Measurements from ENCODE around the gene ATP6V0B.

Gene ATP6V0B

DNA sequence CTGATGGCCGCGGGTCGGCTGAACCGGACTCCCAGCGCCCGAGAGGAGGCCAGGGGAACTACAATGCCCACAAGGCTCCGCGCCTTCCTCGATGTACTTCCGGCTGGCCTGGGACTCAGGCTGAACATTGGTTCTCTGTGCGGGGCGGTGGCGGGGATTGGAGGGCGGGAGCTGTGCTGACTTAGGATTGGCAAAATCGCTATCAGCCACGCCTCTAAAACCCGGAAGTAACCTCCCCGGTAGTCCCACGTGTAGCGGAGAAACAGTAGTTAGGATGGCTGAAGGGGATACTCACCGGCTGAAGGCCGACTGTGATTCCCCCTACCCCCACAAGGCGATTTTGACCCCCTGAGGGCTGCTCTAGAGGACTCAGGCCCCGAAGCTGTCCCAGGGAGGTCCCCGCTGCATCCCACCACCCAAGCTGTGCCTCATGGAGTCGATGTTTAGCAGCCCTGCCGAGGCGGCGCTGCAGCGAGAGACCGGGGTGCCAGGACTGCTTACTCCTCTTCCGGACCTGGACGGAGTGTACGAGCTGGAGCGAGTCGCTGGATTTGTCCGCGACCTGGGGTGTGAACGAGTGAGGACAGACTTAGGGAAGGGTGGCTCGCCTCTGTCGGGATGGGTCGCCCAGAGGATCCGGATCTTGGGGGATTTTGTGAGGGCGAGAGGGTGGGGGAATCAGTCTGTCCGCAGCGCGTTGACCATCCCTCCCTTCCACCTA is 4.9 kb upstream of the ATP6V0B start, which contains the start of gene DPH2:
DPH2 (plus strand) TSS at position 265 of the 721 bp plus-strand sequence; CDS start at position 431, 166 bp downstream.
- DNase-seq: peak; percentile 97 to 98 (median 97)

- DNase-seq: no peak
These were observed 4.3 kb upstream of the ATP6V0B start for GRCh38 chr1:43970502-43970901.

- no peak for DNase-seq
These were observed 3.8 kb upstream of the ATP6V0B start for GRCh38 chr1:43970911-43971310.

DNA sequence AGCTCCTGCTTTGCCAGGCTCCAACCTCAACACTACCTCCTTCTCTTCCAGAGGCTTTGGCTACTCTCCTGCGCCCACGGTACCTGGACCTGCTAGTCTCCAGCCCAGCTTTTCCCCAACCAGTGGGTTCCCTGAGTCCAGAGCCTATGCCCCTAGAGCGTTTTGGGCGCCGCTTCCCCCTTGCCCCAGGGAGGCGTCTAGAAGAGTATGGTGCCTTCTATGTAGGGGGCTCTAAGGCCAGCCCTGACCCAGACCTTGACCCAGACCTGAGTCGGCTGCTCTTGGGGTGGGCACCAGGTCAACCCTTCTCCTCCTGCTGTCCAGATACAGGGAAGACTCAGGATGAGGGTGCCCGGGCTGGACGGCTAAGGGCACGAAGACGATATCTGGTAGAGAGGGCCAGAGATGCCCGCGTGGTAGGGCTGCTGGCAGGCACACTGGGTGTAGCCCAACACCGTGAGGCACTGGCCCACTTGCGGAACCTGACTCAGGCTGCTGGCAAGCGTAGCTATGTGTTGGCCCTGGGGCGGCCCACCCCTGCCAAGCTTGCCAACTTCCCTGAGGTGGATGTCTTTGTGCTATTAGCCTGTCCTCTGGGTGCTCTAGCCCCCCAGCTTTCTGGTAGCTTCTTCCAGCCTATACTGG is 3.3 kb upstream of the ATP6V0B start:
- no peak for DNase-seq

GRCh38 chr1:43973981-43974442 is 748 bp upstream of the ATP6V0B start:
- DNase-seq: peak in 2 of 3 donors; percentile 12 to 20

GRCh38 chr1:43975249-43975961 is 645 bp downstream of the ATP6V0B start:
- DNase-seq: peak; percentile 88 to 94 (median 91)

DNA sequence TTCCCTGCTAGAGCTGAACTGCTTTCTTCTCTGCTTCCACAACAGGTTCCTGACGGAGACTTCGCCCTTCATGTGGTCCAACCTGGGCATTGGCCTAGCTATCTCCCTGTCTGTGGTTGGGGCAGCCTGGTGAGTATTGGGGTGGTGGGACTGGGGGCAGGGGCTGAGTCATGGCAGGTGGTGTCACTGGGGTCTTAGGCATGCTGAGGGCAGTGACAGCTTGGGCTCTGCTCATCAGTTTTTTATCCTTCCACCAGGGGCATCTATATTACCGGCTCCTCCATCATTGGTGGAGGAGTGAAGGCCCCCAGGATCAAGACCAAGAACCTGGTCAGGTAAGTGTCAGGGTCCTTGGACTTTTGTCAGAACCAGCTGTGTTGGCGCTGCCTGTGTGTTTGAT is 1.3 kb downstream of the ATP6V0B start:
- no peak for DNase-seq

DNA sequence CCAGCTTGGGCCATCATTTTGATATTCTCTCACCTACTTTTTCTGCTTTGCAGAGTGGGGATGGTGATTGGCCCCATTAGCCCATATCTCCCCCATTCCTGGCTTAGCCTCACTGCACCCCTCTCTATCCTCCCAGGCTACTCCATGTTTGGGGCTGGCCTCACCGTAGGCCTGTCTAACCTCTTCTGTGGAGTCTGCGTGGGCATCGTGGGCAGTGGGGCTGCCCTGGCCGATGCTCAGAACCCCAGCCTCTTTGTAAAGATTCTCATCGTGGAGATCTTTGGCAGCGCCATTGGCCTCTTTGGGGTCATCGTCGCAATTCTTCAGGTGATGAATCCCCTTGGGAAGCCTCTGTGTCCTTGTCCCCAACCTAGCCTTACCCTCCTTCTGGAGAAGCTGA is 2.1 kb downstream of the ATP6V0B start:
- no peak for DNase-seq

GRCh38 chr1:43977376-43978263 is 2.9 kb downstream of the ATP6V0B start:
- peak in 1 of 3 donors; percentile 14 for DNase-seq

GRCh38 chr1:43978264-43978550 is 3.4 kb downstream of the ATP6V0B start:
- DNase-seq: no peak

DNA sequence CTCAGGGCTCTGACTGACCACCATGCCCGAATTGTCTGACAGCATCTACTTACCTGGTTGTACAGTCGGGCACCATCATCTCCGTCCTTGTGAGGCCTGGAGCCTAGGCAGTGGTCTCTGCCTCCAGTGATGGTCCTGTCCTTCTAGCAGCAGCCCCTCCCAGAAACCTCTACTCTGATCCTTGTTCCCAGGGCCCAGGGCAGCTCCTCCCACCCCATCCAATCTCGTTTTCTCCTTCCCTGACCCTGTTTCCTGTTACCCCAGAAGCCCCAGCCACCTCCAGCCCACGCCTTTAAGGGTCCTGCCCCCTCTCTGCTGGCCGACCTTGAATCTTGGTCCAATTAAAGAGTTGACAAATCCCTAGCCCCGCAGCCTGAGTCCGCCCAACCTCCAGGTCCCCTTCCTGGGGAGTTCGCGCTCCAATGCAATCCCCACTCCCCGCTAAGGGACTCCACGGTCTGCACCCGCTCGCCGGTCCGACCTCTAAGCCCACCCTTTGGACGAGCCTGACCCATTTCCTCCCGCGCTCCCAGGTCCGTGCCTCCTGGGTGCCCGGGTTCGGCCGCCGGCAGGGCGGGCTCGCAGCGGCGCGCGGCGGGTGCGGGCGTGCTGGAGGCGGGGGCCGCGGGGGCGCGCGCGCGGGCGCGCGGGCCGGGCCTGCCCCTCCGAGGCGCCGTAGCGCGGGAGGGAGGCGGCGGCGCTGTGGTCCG is 3.9 kb downstream of the ATP6V0B start, which contains the start of gene B4GALT2:
B4GALT2 (plus strand) TSS at position 660 of the 710 bp plus-strand sequence. CDS start 1,951 bp downstream, outside the sequence.
- peak; percentile 47 to 80 (median 59) for DNase-seq

GRCh38 chr1:43979261-43979527 is 4.4 kb downstream of the ATP6V0B start:
- DNase-seq: no peak

- DNase-seq: peak in 2 of 3 donors; percentile 40 to 58
These were observed 4.9 kb downstream of the ATP6V0B start for GRCh38 chr1:43979528-43980254.

DNA sequence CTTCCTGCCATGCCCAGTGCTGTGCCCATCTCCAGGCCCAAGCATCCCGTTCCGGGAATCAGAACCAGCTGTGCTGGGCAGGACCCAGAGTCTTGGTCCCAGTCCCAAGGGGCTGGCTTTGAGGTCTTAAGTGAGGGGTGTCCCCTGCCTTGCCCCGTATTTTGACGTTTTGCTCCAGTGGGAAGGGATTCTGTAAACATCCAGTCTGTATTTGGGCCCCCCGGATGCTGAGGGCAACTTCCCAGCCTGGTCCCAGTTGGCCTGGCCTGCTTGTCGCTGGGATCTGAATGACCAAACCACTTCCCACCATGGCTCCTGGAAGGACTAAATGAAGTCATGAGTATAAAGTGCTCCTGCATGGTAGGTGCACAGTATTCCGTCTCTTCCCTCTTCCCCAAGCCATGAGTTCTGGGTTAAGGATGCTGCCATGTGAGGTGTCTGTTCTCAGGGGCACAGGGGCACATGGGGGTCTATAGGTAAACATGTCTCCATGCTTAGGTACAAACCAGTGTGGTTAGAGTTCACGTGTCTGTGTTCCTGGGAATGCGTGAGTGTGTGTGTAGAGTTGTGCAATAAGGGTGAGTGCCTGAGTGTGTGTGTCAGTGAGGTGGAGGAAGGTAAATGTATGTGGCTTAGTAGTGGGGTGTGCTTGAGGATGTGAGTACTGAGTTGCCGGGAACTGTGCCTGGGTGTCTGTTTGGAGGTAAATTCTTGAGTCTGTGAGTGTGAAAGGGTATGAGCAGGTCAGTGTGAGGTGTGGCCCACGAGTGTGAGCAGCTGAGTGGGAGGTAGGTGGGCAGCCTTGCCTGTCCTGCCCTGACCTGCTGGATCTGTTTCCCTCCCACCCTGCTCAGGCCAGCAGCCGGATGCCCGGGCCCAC is 5.7 kb downstream of the ATP6V0B start:
- no peak for DNase-seq

DNA sequence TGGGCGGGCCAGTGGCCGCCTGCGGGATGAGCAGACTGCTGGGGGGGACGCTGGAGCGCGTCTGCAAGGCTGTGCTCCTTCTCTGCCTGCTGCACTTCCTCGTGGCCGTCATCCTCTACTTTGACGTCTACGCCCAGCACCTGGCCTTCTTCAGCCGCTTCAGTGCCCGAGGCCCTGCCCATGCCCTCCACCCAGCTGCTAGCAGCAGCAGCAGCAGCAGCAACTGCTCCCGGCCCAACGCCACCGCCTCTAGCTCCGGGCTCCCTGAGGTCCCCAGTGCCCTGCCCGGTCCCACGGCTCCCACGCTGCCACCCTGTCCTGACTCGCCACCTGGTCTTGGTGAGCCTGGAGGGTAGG is 6.4 kb downstream of the ATP6V0B start:
- no peak for DNase-seq

- DNase-seq: no peak
These were observed 6.9 kb downstream of the ATP6V0B start for GRCh38 chr1:43981636-43982035.

GRCh38 chr1:43982241-43982640 is 7.5 kb downstream of the ATP6V0B start:
- DNase-seq: no peak

DNA sequence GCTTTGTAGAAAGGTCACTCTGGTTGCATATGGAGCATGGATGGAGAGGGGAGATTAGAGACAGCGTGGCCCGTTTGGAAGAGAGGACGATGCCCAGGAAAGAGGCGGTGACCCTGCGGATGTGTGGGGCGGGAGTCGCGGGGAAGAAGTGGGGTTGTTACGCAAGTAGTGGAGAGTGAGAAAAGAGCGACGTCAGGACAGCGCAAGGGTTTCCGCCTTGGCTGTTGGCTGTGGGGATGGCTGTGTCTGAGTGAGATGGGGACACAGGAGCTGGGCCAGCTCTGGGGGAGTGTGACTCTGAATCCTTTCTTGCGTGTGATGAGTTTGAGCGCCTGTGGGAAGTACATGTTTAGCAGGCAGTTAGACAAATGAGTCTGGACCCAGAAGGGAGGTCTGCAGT is 8.0 kb downstream of the ATP6V0B start:
- peak; percentile 51 to 59 (median 55) for DNase-seq

DNA sequence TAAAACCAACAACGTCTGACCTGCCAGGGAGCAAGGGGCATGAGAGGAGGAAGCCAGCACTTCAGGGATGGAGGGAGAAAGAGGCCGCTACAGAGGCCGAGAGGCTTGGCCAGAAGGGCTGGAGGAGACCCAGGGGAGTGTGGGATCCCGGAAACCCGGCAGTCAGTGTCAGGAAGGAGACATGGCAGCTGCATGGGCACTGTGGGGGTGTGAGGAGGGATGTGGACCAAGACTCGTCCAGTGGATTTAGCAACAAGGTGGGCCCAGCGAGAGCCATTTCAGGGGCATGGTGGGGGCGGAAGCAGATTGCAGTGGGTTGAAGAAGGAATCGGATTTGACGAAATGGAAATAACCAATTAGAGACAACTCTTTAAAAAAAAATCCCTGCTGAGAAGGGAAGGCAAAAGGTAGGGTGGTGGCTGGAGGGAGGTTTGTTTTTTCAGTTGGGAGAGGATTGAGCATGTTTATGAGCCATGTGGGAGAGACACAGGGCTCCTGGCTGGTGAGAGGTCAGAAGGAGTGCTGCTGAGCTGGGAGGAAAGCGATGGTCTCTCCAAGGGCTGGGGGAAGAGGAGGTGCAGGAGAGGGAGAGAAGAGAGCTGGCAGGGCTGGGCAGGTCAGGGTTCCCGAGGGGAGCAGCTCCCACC is 8.6 kb downstream of the ATP6V0B start:
- DNase-seq: no peak

- DNase-seq: no peak
These were observed 10.1 kb downstream of the ATP6V0B start for GRCh38 chr1:43984855-43985254.
